ENCODE data around the gene R3HDM4.

R3HDM4 gene

GRCh38 chr19:950352-951066 is 37.5 kb upstream of the R3HDM4 start:
- no peak for TF ChIP-seq CTCF (IDR thresholded peaks at IDR 0.05; ENCODE audit: low read depth, low read length)
- H3K4me3 ChIP-seq (ENCODE audit: low read depth, low read length) = no peak overlapping the region

GRCh38 chr19:948842-949496 is 36.0 kb upstream of the R3HDM4 start:
- H3K4me3 ChIP-seq (ENCODE audit: low read depth, low read length) = no peak overlapping the region
- TF ChIP-seq CTCF (IDR thresholded peaks at IDR 0.05; ENCODE audit: low read depth, low read length) = no peak

GRCh38 chr19:947707-948539 is 34.9 kb upstream of the R3HDM4 start:
- H3K4me3 ChIP-seq (ENCODE audit: low read depth, low read length) = no peak overlapping the region

GRCh38 chr19:947090-947706 is 34.2 kb upstream of the R3HDM4 start:
- no peak overlapping the region for H3K4me3 ChIP-seq (ENCODE audit: low read depth, low read length)
- no peak for TF ChIP-seq CTCF (IDR thresholded peaks at IDR 0.05; ENCODE audit: low read depth, low read length)

More at GRCh38 chr19:947707-948539, 34.9 kb upstream of the R3HDM4 start:
- TF ChIP-seq CTCF (IDR thresholded peaks at IDR 0.05; ENCODE audit: low read depth, low read length) = no peak

- H3K4me3 ChIP-seq (ENCODE audit: low read depth, low read length) = no peak overlapping the region
- no peak for TF ChIP-seq CTCF (IDR thresholded peaks at IDR 0.05; ENCODE audit: low read depth, low read length)
Observed at GRCh38 chr19:945401-946252, 32.6 kb upstream of the R3HDM4 start.

- no peak overlapping the region for H3K4me3 ChIP-seq (ENCODE audit: low read depth, low read length)
- TF ChIP-seq CTCF (IDR thresholded peaks at IDR 0.05; ENCODE audit: low read depth, low read length) = no peak
Observed at GRCh38 chr19:944663-945241, 31.7 kb upstream of the R3HDM4 start.

Data from WI38 (cell line).